Transverse colon (tissue), 4 donors: Measurements from ENCODE around the gene SMCR8. TPM values are rescaled to one million over a fixed set of nuclear protein-coding genes. Genes with fewer than 3 reads are reported as not detected.

Source experiments
- DNase-seq: peaks from one replicate; pipeline ENCODE4 v3.0.0-alpha.2; 2019
- H3K27ac ChIP-seq, 4 donors: fragments of 200-600 bp; sonication (generic); 2 replicates each; pipeline ENCODE4 v1.5.1; 2016 to 2018; ENCODE audit warnings: inconsistent platforms in 4 of 4
- H3K27me3 ChIP-seq: fragments of 200-600 bp; sonication (generic); 2 replicates; pipeline ENCODE4 v1.5.1; 2017; ENCODE audit warnings: inconsistent platforms
- H3K36me3 ChIP-seq, 4 donors: fragments of 200-600 bp; sonication (generic); 2 replicates each; pipeline ENCODE4 v1.5.1; 2017 to 2019; ENCODE audit warnings: inconsistent platforms in 4 of 4
- H3K4me1 ChIP-seq, 4 donors: fragments of 200-600 bp; sonication (generic); 2 replicates each; pipeline ENCODE4 v1.5.1; 2017 to 2020; ENCODE audit warnings: inconsistent platforms in 4 of 4
- H3K4me3 ChIP-seq, 4 donors: fragments of 200-600 bp; sonication (generic); 1 replicate in 1 of 4; 2 replicates in 3 of 4; pipeline versions ENCODE4 v1.5.1 to v1.6.1; 2017 to 2019; ENCODE audit warnings: inconsistent platforms in 4 of 4
- H3K9me3 ChIP-seq, 2 donors: fragments of 200-600 bp; sonication (generic); 2 replicates each; pipeline ENCODE4 v1.5.1; 2017 to 2019; ENCODE audit warnings: inconsistent platforms in 2 of 2
- CTCF ChIP-seq, 5 experiments: fragments of 200-600 bp in 3 of 5; fragments of 450-650 bp in 2 of 5; sonication (generic) in 3 of 5; IDR thresholded peaks; 1 replicate in 2 of 5; 2 replicates in 3 of 5; pipeline ENCODE4 v1.5.1; 2016 to 2017; ENCODE audit warnings: antibody characterized with exemption in 5 of 5, inconsistent platforms in 3 of 5, mild to moderate bottlenecking in 2 of 5, moderate library complexity in 1 of 5
- EP300 ChIP-seq: sonication (generic); formaldehyde crosslinking; IDR thresholded peaks from one replicate; pipeline ENCODE4 v1.6.1; 2017; ENCODE audit warnings: antibody characterized with exemption, low read depth
- POLR2A ChIP-seq: fragments of 450-650 bp; IDR thresholded peaks from one replicate; pipeline ENCODE4 v1.6.1; 2016; ENCODE audit warnings: antibody characterized with exemption, mild to moderate bottlenecking, moderate library complexity
- POLR2AphosphoS5 ChIP-seq, 3 donors: sonication (generic); formaldehyde crosslinking; IDR thresholded peaks; one replicate each; pipeline ENCODE4 v1.6.1; 2016; ENCODE audit warnings: antibody characterized with exemption in 3 of 3
- WGBS, 2 donors: methylation state at CpG; one replicate each; pipeline ENCODE4 v1.1.5; 2018; ENCODE audit warnings: low coverage in 1 of 2; 5-methylcytosine and 5-hydroxymethylcytosine counted together
- in situ Hi-C, 4 donors: fragments of 200-750 bp; cut with MboI; loops; one replicate each; pipeline versions ENCODE4 v1.15.0 to v1.15.1; 2017; ENCODE audit warnings: low sequenced_read_pairs in 3 of 4, low pct_ligation_motif_present in 1 of 4, low pct_unique_long_range_greater_than_20kb in 1 of 4
- intact Hi-C: fragments of 100-400 bp; cut with DNase I; formaldehyde crosslinking; loops from one replicate; pipeline ENCODE4 v1.15.1; 2023; ENCODE audit warnings: low total_unique reads
- total RNA-seq, 4 donors: library from RNA; depleted of rRNA; stranded (reverse); fragments of >200 nt; gene quantifications; one replicate each; pipeline ENCODE4 v1.1.0, GENCODE V29; 2016

SMCR8 gene
- total RNA-seq, 4 donors from 2014 or later, result 12.1 to 20.6 (median 19.6) TPM

DNA sequence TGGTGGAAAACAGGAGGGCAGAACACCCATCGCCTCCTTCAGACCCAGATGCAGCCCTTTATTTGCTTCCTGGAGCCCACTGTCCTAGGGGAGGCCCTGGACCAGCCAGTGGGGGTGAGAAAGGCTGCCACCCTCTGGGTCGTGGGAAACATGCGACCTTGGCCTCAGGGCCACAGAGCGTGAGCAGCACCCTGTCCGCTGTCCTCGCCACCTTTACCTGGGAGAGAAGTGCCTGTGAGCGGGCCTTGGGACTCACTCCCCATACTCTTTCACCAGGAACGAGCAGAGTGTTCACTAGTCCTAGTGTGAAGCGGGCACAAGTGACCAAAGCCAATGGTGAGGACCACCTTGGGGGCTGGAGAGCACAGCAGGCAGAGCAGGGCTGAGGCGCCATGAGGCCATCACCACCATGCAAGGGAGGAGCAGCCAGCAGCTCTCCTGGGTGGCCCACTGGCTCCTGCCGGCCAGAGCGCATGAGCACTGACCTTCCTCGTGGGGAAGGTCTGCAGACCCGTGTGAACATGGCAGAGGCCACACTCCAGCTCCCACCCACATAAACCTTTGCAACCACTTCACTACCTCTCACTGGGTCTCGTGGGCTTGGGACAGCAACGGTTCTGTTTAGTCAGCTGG lies 8.5 kb downstream of the SMCR8 start:
- Histone ChIP-seq H3K36me3 (peaks cover 0 to 30% (median 7%) of the 10 kb centered on the region in 4 donors), H3K4me1 (peaks cover 9 to 25% (median 18%) of the 10 kb centered on the region in 4 donors), H3K9me3 (no peaks in the 10 kb centered on the region), H3K27ac (no peak overlapping the region), H3K4me3 (no peak overlapping the region), H3K27me3 (no peaks in the 10 kb centered on the region)
- WGBS, 2 donors, result 88% methylated on average over 16 of the region's 16 CpGs; no CpG with 5 or more reads in 1 of the 2 donors
- TF ChIP-seq POLR2AphosphoS5 (IDR thresholded peaks at IDR 0.05) (no peak), POLR2A (no peak), CTCF (IDR thresholded peaks at IDR 0.05) (no peak), EP300 (no peak)
- no peak for DNase-seq
- in situ Hi-C loops, result no loop called here
- intact Hi-C loops, result no loop called here

- no peak overlapping the region for H3K27ac ChIP-seq
- WGBS, 2 donors, result 94 to 100% methylated on average over 1 to 27 of the region's 27 CpGs
- peaks cover 0 to 35% (median 7%) of the 10 kb centered on the region in 4 donors for H3K36me3 ChIP-seq
- TF ChIP-seq EP300, result no peak
- TF ChIP-seq CTCF (IDR thresholded peaks at IDR 0.05), result no peak
- TF ChIP-seq POLR2A, result no peak
- no peak for TF ChIP-seq POLR2AphosphoS5 (IDR thresholded peaks at IDR 0.05)
- intact Hi-C loops (no loop called here), in situ Hi-C loops (no loop called here)
- H3K9me3 ChIP-seq, result no peaks in the 10 kb centered on the region
- H3K27me3 ChIP-seq, result no peaks in the 10 kb centered on the region
- H3K4me3 ChIP-seq, result no peak overlapping the region
- DNase-seq, result no peak
- H3K4me1 ChIP-seq, result peaks cover under 1 to 18% (median 10%) of the 10 kb centered on the region in 4 donors
These were observed 9.3 kb downstream of the SMCR8 start for GRCh38 chr17:18324140-18325050.

GRCh38 chr17:18326039-18326438 lies 10.9 kb downstream of the SMCR8 start:
- TF ChIP-seq POLR2A, result no peak
- no peak for TF ChIP-seq CTCF (IDR thresholded peaks at IDR 0.05)
- no peak for TF ChIP-seq EP300
- no peak for TF ChIP-seq POLR2AphosphoS5 (IDR thresholded peaks at IDR 0.05)
- Histone ChIP-seq H3K9me3 (no peaks in the 10 kb centered on the region), H3K4me1 (peaks cover 0 to 1% (median 0%) of the 10 kb centered on the region in 4 donors), H3K36me3 (peaks cover 0 to 35% (median 7%) of the 10 kb centered on the region in 4 donors), H3K27me3 (no peaks in the 10 kb centered on the region), H3K4me3 (no peak overlapping the region), H3K27ac (no peak overlapping the region)
- in situ Hi-C loops (no loop called here), intact Hi-C loops (no loop called here)
- DNase-seq, result no peak
- 86 to 100% methylated on average over 2 of the region's 2 CpGs for WGBS, 2 donors

- DNase-seq, result no peak
- 98% methylated on average over 6 of the region's 6 CpGs; no CpG with 5 or more reads in 1 of the 2 donors for WGBS, 2 donors
- Histone ChIP-seq H3K4me3 (no peak overlapping the region), H3K9me3 (no peaks in the 10 kb centered on the region), H3K4me1 (no peaks in the 10 kb centered on the region), H3K27ac (no peak overlapping the region), H3K27me3 (no peaks in the 10 kb centered on the region), H3K36me3 (peaks cover 0 to 35% (median 7%) of the 10 kb centered on the region in 4 donors)
- TF ChIP-seq CTCF (IDR thresholded peaks at IDR 0.05) (no peak), POLR2AphosphoS5 (IDR thresholded peaks at IDR 0.05) (no peak), EP300 (no peak), POLR2A (no peak)
- in situ Hi-C loops (no loop called here), intact Hi-C loops (no loop called here)
These were observed 11.5 kb downstream of the SMCR8 start for GRCh38 chr17:18326572-18326971.
